ENCODE results near the gene WDR76. TPM values are rescaled to one million over a fixed set of nuclear protein-coding genes. Genes with fewer than 3 reads are reported as not detected.

Gene WDR76
- total RNA-seq, 1 donor from 2014 or later, result 4.5 TPM

DNA sequence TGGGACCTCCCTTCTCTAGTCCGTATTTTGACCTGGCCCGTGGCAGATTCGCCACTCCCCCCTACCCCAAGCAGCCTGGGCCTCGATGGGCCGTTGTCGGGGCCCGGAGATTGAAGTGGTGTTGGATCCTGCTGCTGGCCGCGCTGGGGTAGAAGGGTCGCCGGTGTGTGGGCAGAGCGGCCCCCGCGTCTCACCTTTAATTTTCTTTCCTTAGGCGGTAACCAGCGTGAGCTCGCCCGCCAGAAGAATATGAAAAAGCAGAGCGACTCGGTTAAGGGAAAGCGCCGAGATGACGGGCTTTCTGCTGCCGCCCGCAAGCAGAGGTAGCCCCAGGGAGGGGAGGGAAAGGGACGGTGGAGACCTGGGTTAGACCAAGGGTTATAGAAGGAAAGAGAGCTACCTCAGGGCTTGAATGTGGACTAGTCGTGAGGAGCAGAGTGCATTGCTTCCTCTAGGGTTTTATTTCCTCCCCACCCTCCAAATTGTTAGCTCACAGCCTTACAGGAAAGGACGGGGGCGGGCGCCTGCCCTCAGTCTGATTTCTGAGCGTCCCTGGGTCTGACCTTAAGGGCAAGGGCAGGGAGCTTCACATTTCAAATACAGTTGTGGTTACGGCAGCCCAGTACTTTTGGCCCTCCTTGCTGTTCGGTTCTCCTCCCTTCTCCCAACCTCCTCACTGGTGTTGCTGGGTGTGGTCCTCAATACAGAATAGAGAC is 33.9 kb upstream of the WDR76 start:
- TF ChIP-seq, protein P1, sequence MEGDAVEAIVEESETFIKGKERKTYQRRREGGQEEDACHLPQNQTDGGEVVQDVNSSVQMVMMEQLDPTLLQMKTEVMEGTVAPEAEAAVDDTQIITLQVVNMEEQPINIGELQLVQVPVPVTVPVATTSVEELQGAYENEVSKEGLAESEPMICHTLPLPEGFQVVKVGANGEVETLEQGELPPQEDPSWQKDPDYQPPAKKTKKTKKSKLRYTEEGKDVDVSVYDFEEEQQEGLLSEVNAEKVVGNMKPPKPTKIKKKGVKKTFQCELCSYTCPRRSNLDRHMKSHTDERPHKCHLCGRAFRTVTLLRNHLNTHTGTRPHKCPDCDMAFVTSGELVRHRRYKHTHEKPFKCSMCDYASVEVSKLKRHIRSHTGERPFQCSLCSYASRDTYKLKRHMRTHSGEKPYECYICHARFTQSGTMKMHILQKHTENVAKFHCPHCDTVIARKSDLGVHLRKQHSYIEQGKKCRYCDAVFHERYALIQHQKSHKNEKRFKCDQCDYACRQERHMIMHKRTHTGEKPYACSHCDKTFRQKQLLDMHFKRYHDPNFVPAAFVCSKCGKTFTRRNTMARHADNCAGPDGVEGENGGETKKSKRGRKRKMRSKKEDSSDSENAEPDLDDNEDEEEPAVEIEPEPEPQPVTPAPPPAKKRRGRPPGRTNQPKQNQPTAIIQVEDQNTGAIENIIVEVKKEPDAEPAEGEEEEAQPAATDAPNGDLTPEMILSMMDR (IDR thresholded peaks at IDR 0.05; ENCODE audit: insufficient read depth, low read length, poor library complexity, severe bottlenecking), result no peak
- H3K36me3 ChIP-seq (ENCODE audit: control insufficient read depth, insufficient read depth, low read length), result peaks cover 8% of the 10 kb centered on the region
- no peaks in the 10 kb centered on the region for H3K27me3 ChIP-seq (ENCODE audit: control insufficient read depth, insufficient read depth, low read length)
- DNase-seq (ENCODE audit: low read depth), result no peak
- peak overlapping the region; percentile 92 for H3K4me3 ChIP-seq (ENCODE audit: low read depth, low read length)

DNA sequence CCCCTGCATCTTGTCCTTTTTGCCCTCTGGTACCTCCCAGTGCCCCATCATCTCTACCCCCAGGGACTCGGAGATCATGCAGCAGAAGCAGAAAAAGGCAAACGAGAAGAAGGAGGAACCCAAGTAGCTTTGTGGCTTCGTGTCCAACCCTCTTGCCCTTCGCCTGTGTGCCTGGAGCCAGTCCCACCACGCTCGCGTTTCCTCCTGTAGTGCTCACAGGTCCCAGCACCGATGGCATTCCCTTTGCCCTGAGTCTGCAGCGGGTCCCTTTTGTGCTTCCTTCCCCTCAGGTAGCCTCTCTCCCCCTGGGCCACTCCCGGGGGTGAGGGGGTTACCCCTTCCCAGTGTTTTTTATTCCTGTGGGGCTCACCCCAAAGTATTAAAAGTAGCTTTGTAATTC is 33.2 kb upstream of the WDR76 start:
- Histone ChIP-seq H3K36me3 (ENCODE audit: control insufficient read depth, insufficient read depth, low read length) (peaks cover 8% of the 10 kb centered on the region), H3K4me3 (ENCODE audit: low read depth, low read length) (peak overlapping the region; percentile 92), H3K27me3 (ENCODE audit: control insufficient read depth, insufficient read depth, low read length) (no peaks in the 10 kb centered on the region)
- TF ChIP-seq, protein P1 (IDR thresholded peaks at IDR 0.05; ENCODE audit: insufficient read depth, low read length, poor library complexity, severe bottlenecking), result no peak
- no peak for DNase-seq (ENCODE audit: low read depth)

DNA sequence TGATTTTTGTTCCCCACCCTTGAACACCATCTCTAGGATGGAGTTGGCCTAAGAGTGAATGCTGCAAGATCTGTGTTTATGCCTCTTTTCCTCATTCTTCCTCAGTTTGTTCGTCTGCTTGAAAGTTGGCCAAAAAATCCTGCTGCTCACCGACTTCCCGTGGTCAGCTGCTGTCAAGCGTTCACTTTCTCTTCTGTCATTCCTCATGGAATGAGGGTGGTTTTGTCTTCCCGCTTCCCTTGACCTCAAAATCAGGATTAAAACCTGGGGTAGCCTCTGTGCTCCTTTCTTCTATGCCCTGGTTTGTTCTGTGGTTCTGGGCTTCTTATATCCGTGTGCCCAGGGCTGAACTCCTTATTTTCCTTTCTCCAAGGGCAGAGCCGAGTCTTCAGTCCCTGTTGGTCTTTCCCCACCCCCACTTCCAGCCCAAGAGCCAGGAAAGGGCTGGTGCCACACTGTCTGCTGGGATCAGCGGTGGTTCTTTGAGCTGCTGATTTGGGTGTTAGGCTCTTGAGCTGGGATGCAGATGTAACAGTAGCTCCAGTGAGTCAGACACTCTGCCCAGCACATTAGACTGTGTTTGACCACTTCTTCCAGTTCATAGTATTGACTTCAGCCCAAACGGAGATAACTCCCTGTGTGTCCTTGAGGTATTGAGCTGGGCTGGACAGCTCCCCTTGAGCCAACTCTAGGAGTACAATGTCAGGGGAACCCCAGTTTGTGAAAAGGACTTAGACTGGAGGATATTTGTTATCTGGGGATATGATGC is 32.3 kb upstream of the WDR76 start:
- H3K27me3 ChIP-seq (ENCODE audit: control insufficient read depth, insufficient read depth, low read length), result no peaks in the 10 kb centered on the region
- H3K36me3 ChIP-seq (ENCODE audit: control insufficient read depth, insufficient read depth, low read length), result peaks cover 8% of the 10 kb centered on the region
- DNase-seq (ENCODE audit: low read depth), result no peak
- TF ChIP-seq, protein P1 (IDR thresholded peaks at IDR 0.05; ENCODE audit: insufficient read depth, low read length, poor library complexity, severe bottlenecking), result no peak
- H3K4me3 ChIP-seq (ENCODE audit: low read depth, low read length), result no peak overlapping the region

DNA sequence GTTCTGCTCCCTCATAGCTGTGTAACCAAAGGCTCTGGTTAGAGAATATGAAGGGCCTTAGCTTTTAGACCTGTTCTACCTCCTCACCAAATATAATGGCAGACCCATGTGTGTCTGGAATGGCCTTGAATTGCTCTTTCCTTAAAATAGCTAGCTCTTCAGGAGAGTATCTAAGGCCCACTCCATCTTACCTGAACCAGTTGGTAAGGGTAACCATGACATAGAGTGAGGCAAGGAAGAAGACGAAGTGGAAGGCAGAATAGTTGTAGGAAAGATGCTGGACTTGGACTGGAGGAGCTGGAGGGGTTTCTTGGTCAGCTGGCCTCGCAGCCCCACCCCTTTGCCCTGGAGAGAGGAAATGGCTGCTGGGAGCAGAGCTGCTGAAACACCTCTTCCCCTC is 31.6 kb upstream of the WDR76 start:
- Histone ChIP-seq H3K36me3 (ENCODE audit: control insufficient read depth, insufficient read depth, low read length) (peaks cover 10% of the 10 kb centered on the region), H3K4me3 (ENCODE audit: low read depth, low read length) (no peak overlapping the region), H3K27me3 (ENCODE audit: control insufficient read depth, insufficient read depth, low read length) (no peaks in the 10 kb centered on the region)
- DNase-seq (ENCODE audit: low read depth), result no peak
- TF ChIP-seq, protein P1 (IDR thresholded peaks at IDR 0.05; ENCODE audit: insufficient read depth, low read length, poor library complexity, severe bottlenecking), result no peak

DNA sequence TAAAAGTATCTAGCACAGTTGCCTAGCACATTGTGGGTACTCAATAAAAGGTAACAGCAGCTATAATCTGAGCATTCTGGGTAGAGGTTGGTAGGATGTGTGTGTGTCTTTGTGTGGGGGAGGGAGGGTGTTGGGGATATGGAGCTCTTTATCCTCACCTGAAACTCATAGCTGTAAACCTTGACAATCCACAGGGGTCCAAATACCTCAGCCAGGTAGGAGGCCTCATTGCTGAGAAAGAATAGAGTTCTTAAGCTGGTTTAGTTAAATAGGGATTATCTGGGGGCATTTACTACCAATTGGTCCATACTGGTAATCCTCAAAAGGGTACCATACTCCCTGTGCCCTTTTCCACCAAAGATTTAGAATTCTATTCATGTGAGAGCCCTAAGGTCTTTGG is 30.8 kb upstream of the WDR76 start:
- DNase-seq (ENCODE audit: low read depth), result no peak
- TF ChIP-seq, protein P1 (IDR thresholded peaks at IDR 0.05; ENCODE audit: insufficient read depth, low read length, poor library complexity, severe bottlenecking), result no peak
- H3K27me3 ChIP-seq (ENCODE audit: control insufficient read depth, insufficient read depth, low read length), result no peaks in the 10 kb centered on the region
- peaks cover 10% of the 10 kb centered on the region for H3K36me3 ChIP-seq (ENCODE audit: control insufficient read depth, insufficient read depth, low read length)
- no peak overlapping the region for H3K4me3 ChIP-seq (ENCODE audit: low read depth, low read length)

Data from kidney epithelial cell (primary cell).